HG03039 (cell line): ENCODE data around the gene PSG11.
"Not testable (repeated sequence)": the region's sequence is repeated elsewhere in the genome, so short reads cannot be mapped to it uniquely, and the experiment has no call there.

Experiments used
- ATAC-seq: cut with Tn5 transposase; IDR thresholded peaks from one replicate; pipeline ENCODE4 v1.9.1; 2021; ENCODE audit warnings: mild to moderate bottlenecking, moderate library complexity; ENCODE audit not compliant: unreplicated experiment

PSG11 gene

GRCh38 chr19:43026369-43026768, at the start of gene PSG11:
Gene PSG11, minus strand, starts transcription at chr19:43026469. Its CDS starts 97 bp downstream, at chr19:43026372.
- not testable (repeated sequence) for ATAC-seq

- ATAC-seq: not testable (repeated sequence)
Observed at GRCh38 chr19:43062418-43062817, 36.1 kb upstream of the PSG11 start.

GRCh38 chr19:43061326-43061725, 35.1 kb upstream of the PSG11 start:
- not testable (repeated sequence) for ATAC-seq

- not testable (repeated sequence) for ATAC-seq
Observed at GRCh38 chr19:43060254-43060653, 34.0 kb upstream of the PSG11 start.

GRCh38 chr19:43059482-43059881, 33.2 kb upstream of the PSG11 start:
- ATAC-seq: not testable (repeated sequence)

GRCh38 chr19:43058440-43058839, 32.2 kb upstream of the PSG11 start:
- ATAC-seq: not testable (repeated sequence)

- not testable (repeated sequence) for ATAC-seq
Observed at GRCh38 chr19:43047966-43048365, 21.7 kb upstream of the PSG11 start.

GRCh38 chr19:43046578-43046977, 20.3 kb upstream of the PSG11 start:
- ATAC-seq: not testable (repeated sequence)

GRCh38 chr19:43043492-43044180, 17.4 kb upstream of the PSG11 start:
- not testable (repeated sequence) for ATAC-seq

- not testable (repeated sequence) for ATAC-seq
Observed at GRCh38 chr19:43031645-43032044, 5.4 kb upstream of the PSG11 start.

- ATAC-seq: no peak
Observed at GRCh38 chr19:43028866-43029265, 2.6 kb upstream of the PSG11 start.

GRCh38 chr19:43027985-43028384, 1.7 kb upstream of the PSG11 start:
- not testable (repeated sequence) for ATAC-seq

- not testable (repeated sequence) for ATAC-seq
Observed at GRCh38 chr19:43027061-43027460, 792 bp upstream of the PSG11 start.

GRCh38 chr19:43022098-43022497, 4.2 kb downstream of the PSG11 start:
- not testable (repeated sequence) for ATAC-seq

GRCh38 chr19:43021629-43022028, 4.6 kb downstream of the PSG11 start:
- not testable (repeated sequence) for ATAC-seq

GRCh38 chr19:43019588-43019987, 6.7 kb downstream of the PSG11 start:
- ATAC-seq: not testable (repeated sequence)

- ATAC-seq: not testable (repeated sequence)
Observed at GRCh38 chr19:43005841-43006240, 20.4 kb downstream of the PSG11 start.

GRCh38 chr19:43004846-43005245, 21.4 kb downstream of the PSG11 start:
- not testable (repeated sequence) for ATAC-seq

GRCh38 chr19:43003634-43004033, 22.6 kb downstream of the PSG11 start:
- ATAC-seq: not testable (repeated sequence)

- ATAC-seq: not testable (repeated sequence)
Observed at GRCh38 chr19:43002948-43003347, 23.3 kb downstream of the PSG11 start.

GRCh38 chr19:42996161-42996560, 30.1 kb downstream of the PSG11 start:
- ATAC-seq: not testable (repeated sequence)

- not testable (repeated sequence) for ATAC-seq
Observed at GRCh38 chr19:42992029-42992604, 34.2 kb downstream of the PSG11 start.
